HG02938 (cell line): ENCODE measurements around the gene AMBP.
"Not testable (repeated sequence)": the region's sequence is repeated elsewhere in the genome, so short reads cannot be mapped to it uniquely, and the experiment has no call there.

ENCODE experiments used
- ATAC-seq: cut with Tn5 transposase; IDR thresholded peaks from one replicate; pipeline ENCODE4 v1.9.1; 2021; ENCODE audit warnings: mild to moderate bottlenecking, moderate library complexity; ENCODE audit not compliant: unreplicated experiment

The AMBP gene

DNA sequence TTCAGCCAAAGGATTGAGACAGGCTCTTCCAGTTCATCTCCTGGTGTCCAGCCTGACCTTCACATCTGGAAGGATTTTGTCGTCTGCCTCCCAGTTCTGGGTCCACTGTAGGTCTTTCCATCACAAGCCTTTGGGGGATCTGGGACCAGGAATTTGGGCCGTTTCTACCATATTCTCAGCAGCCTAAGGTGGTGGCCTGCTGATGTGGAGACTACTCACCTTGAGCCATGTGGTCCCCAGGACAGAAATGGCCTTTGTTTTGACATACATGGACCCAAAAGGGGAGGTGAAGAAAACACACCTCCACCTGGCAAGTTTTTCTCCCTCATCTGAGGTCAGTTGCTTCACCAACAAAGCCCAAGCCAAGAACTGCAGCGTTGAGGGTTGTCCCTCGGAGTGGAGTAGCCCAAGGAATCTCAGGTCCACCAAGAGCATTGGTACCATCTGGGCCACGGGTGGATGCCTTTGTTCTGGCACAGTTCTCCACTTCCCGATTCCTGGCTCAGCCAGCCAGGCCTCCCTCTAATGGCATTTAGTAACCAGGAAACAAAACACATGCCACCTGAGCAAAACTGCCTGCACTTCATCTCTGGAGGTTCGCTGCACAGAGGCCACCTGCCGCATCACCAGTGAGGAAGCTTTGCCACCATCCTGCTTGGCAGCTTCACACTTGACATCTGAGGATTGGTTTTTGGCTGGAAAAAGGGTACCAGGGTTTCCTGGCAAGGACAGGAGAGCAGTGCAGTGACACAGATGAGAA lies 24.7 kb downstream of the AMBP start:
- ATAC-seq, result no peak

DNA sequence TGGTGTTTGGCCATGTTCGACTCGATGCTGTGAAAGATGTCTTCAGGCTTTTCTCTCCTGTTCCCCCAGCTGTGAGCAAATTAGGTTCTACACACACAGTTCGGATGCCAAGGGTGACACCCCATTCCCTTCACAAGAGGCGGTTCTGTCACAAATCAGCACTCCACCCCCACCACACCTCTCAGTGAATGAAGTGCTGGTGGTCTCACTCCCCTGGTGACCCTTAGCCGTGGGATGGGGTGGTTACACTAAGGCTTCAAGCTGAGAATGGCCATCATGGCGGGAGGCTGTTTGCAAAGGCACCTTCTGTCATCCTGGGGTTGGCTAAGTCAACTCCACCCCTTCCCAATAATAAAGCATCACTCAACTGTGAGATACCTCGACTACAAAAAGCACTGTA lies 26.4 kb downstream of the AMBP start:
- ATAC-seq, result no peak

- ATAC-seq, result no peak
These were observed 26.8 kb downstream of the AMBP start for GRCh38 chr9:114051281-114051680.

DNA sequence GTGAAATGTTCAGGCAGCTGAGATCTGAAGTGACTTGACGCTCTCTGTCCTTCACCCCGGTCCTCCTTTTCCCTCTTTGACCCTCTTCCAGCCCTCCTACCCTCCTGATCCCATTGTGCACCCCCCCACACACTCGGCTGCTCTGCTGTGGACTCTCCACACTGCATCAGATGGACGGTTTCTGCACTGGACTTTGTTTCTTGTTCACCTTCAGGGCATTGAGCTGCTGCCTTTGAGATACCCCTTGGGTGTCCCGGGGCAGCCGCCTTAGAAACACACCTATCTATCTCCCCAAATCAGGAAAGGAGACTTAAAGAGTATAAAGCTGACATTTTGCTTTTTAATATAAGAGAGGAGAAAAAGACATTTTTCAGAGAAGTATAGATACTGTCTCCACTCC lies 27.5 kb downstream of the AMBP start:
- no peak for ATAC-seq

GRCh38 chr9:114050226-114050568 lies 27.9 kb downstream of the AMBP start:
- ATAC-seq, result no peak

DNA sequence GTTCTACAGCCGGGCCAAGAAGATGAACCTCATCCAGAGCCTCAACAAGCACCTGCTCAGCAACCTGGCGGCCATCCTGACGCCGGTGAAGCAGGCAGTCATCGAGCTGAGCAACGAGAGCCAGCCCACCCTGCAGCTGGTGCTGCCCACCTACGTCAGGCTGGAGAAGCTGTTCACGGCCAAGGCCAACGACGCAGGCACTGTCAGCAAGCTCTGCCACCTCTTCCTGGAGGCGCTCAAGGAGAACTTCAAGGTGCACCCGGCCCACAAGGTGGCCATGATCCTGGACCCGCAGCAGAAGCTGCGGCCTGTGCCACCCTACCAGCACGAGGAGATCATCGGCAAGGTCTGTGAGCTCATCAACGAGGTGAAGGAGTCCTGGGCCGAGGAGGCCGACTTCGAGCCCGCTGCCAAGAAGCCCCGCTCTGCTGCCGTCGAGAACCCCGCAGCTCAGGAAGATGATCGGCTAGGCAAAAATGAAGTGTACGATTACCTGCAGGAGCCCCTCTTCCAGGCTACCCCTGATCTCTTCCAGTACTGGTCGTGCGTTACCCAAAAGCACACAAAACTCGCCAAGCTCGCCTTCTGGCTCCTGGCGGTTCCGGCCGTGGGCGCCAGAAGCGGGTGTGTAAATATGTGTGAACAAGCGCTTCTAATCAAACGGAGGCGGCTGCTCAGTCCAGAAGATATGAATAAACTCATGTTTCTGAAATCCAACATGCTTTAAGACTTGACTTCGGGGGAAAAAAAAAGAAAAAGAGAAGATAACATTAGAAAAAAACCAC lies 28.5 kb downstream of the AMBP start:
- no peak for ATAC-seq

DNA sequence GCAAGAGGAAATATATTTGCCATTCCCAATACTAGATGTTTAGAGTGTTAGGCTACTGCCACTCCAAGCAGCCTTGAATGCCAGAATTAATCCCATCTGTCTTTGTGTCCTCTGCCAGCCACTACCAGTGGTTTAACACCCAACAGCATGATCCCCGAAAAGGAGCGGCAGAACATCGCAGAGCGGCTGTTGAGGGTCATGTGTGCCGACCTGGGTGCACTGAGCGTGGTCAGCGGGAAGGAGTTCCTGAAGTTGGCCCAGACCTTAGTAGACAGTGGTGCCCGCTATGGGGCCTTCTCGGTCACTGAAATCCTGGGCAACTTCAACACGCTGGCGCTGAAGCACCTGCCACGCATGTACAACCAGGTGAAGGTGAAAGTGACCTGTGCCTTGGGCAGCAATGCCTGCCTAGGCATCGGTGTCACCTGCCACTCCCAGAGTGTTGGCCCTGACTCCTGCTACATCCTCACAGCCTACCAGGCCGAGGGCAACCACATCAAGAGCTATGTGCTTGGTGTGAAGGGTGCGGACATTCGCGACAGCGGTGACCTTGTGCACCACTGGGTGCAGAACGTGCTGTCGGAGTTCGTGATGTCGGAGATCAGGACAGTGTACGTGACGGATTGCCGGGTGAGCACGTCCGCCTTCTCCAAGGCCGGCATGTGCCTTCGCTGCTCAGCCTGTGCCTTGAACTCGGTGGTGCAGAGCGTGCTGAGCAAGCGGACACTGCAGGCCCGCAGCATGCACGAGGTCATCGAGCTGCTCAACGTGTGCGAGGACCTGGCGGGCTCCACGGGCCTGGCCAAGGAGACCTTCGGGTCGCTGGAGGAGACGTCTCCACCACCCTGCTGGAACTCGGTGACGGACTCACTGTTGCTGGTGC lies 29.3 kb downstream of the AMBP start:
- no peak for ATAC-seq

GRCh38 chr9:114047717-114048116 lies 30.4 kb downstream of the AMBP start:
- no peak for ATAC-seq

- ATAC-seq, result no peak
These were observed 31.2 kb downstream of the AMBP start for GRCh38 chr9:114046875-114047274.

- no peak for ATAC-seq
These were observed 31.8 kb downstream of the AMBP start for GRCh38 chr9:114046237-114046755.

- not testable (repeated sequence) for ATAC-seq
These were observed 34.4 kb downstream of the AMBP start for GRCh38 chr9:114043660-114044059.

- no peak for ATAC-seq
These were observed 38.6 kb downstream of the AMBP start for GRCh38 chr9:114039484-114039883.

DNA sequence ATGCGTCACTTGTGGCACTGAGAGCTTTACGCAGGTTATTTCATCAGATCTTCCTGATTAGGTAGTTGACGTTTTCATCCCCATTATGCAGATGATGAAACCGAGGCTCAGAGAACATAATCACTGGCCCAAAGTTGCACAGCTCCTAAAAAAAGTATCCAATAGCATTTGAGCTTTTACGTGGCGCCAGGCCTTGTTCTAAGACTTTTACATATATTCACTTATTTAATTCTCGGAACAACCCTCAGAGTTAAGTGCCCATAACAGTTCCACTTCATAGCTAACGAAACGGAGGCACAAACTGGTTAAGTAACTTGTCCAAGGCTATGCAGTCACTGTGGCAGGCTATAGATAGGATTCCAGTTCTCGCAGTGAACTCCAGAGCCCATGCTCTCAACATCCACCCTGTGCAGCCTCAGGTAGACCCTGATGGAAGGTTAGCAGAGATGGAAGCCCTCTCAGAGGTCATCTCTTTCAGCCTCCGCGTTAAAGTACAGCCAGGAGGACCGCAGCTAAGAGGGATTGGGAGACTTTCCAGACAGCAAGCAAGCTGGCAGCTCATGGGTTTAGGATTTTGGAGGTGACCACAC lies 39.3 kb downstream of the AMBP start:
- ATAC-seq, result no peak

GRCh38 chr9:114037961-114038723 lies 40.0 kb downstream of the AMBP start:
- ATAC-seq, result no peak

GRCh38 chr9:114037249-114037648 lies 40.9 kb downstream of the AMBP start:
- no peak for ATAC-seq

DNA sequence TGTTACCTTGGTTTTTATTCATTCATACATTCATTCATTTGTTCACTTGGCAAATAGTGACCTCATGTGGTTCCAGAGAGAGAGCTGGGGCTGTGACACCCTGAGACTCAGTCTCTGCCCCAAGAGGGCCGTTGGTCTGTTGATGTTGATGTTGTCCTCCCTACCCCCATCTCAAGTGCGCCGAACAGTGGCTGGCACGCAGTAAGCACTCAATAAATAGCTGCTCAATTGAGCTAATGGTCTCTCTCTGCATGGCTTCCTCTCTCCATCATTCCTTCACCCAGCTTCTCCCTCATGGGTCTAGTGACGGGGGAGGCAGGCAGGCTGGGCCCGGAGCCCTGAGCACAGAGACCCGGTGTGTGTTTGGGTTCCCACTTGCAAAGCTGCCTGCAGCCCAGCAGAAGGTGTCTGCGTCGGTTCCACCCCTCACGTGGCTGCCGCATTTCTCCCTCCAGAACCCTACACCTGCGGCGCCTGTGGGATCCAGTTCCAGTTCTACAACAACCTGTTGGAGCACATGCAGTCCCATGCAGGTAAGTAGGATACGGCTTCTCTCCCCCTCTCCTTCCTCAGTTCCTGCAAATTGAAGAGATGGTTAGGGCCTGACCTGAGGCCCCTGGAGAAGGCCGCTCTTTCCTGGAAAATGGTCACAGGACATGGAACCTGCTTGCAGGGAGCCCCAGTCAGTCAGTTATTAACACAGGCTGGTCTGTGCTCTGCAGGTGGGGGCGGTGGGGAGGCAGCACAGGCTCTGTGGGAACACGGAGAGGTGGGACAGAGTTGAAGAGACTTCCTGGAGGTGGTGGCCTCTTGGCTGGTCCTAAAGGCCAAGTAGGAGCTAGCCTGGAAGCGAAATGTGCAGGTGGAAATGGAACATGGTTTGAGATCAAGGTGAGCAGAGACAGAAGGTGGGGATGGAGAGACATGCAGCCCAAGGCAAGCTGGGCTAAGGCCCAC lies 42.0 kb downstream of the AMBP start:
- ATAC-seq, result no peak

DNA sequence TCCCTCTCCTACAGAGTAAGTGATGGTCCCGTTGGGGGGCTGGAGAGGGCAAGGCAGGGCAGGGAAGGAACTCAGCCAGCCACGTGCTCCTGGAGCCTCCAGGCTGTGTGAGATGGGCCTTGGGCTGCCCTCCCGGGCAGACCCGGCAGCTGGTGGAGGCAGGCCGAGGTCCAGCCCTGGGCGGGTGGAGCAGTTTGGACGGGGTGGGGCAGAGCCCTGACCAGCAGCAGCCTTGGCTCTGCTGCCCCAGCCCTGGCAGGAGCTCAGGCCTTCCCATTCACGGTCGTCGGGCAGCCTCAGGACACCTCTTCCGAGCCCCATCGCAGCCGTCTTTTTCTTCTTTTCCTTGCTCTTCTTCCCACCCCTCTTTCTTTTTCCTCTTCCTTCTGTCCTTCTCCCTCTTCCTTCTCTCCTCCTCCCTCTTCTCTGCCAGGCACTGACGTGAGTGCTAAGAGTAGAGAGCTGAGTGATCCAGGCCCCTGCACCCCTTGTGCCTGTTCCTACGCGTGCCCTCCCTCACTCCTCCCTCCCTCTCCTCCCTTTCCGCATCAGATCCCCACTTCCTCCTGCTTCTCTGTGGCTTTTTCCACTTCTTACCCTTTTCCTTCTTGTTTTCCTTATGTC lies 42.8 kb downstream of the AMBP start:
- ATAC-seq, result no peak

GRCh38 chr9:114034661-114035062 lies 43.4 kb downstream of the AMBP start:
- no peak for ATAC-seq

- ATAC-seq, result no peak
These were observed 43.9 kb downstream of the AMBP start for GRCh38 chr9:114034196-114034595.
